ENCODE measurements around the gene WDR48.
A peak's percentile ranks its signal among the peaks of the same experiment; 100 is the strongest.

The WDR48 gene

DNA sequence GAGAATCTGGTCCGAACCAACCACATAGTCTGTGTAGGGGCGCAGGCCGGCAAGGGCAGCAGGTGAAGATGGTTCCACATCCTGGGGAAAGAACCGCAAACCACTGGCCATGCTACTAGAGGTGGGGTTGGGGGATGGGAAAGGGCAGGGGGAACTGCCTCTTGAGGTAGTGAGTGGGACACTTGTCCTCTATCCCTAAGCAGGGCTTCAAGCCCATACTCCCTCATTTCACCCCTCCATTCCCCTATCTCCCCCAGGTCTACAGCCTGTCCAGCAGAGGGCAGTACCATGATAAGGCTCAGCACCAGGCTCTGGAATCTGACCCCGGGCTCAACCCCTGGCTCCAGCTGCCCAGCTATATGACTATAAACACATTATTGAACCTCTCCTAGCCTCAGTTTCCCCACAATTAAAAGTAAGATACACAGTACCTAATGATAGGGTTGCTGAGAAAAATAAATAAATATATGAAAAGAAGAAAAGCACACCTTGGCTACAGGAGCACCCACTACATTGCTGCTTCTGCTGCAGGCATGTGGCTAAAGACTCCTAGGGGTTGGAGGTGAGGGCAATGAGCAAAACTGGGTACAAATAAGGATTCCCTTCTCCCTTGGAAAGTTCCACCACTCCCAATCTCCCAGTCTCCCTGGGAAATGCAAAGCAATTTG lies 49.3 kb downstream of the WDR48 start:
- peak; percentile 59 for TF ChIP-seq CTCF (IDR thresholded peaks at IDR 0.05; ENCODE audit: low read depth, low read length)
- no peak for DNase-seq (ENCODE audit: extremely low read depth, low read depth)

- no peak for DNase-seq (ENCODE audit: extremely low read depth, low read depth)
- TF ChIP-seq CTCF (IDR thresholded peaks at IDR 0.05; ENCODE audit: low read depth, low read length): no peak
Observed at GRCh38 chr3:39102504-39103323, 50.9 kb downstream of the WDR48 start.

- DNase-seq (ENCODE audit: extremely low read depth, low read depth): no peak
- no peak for TF ChIP-seq CTCF (IDR thresholded peaks at IDR 0.05; ENCODE audit: low read depth, low read length)
Observed at GRCh38 chr3:39103324-39103693, 51.5 kb downstream of the WDR48 start.

DNA sequence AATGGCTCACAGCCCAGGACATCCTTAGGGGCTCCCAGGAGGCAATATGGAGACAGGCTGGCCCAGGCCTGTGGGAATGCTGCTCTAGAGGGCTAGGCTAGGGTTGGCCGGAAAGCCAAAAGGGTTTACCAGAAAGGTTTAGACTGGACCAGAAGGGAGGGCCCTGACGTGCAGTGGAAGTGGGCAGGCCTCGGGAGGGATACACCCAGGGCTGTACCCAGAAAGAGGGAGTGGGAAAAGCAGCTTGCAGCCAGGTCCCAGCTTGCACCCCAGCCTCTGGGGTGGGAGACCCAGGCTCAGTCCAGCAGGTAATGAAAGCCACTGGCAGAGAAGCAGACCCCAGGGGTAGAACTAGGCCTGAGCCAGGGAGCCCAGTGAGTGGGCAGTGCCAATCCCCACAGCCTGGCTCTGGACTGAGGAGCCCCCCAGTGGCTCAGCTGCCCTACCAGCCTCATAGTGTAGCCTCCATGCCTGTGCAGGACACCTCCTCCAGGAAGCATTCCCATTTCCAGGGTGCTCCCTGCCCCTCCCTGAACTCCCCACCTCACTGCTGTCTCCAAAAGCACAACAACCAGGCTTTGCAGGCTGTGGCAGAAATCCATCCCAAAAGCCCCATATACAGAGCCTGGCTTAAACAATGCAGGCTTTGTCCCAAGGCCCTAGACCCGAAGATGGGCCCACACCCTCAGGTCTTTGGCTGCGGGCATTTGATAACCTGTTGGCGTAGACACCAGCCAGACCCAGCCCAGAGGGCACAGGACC lies 52.2 kb downstream of the WDR48 start:
- no peak for DNase-seq (ENCODE audit: extremely low read depth, low read depth)
- TF ChIP-seq CTCF (IDR thresholded peaks at IDR 0.05; ENCODE audit: low read depth, low read length): no peak

DNA sequence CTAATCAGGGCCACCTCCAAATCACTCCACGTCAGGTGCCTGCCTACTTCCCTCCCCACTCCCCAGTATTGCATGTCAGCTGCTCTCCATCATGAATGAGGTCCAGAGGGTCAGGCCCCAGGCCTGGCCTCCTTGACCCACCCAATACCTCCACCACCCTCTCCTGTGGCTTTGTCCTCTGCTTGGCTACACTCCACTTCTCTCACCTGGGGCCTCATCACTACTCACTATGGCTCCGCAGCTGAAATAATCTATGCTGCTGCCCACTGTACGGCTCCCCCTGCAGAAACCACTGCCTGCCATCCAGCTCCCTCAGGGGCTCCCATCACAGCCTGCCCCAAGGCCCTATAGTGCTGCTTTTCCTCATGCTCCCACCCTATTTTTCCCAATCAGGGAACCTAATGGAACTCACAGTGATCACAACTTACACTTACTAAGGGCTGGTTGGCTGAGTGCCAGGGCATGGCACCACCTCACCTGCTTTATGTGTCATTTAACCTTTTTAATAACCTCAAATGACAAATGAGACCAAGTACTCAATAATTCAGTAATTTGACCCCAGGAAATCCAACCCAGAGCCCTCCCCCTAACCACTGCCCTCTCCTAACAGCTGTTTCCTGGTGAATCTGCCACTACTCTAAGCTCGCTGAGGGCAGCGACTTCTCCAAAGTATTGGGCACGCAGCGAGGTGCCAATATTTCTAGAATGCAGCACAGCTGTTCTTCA lies 53.3 kb downstream of the WDR48 start:
- no peak for DNase-seq (ENCODE audit: extremely low read depth, low read depth)
- TF ChIP-seq CTCF (IDR thresholded peaks at IDR 0.05; ENCODE audit: low read depth, low read length): no peak

GRCh38 chr3:39105687-39106063 lies 53.9 kb downstream of the WDR48 start:
- no peak for TF ChIP-seq CTCF (IDR thresholded peaks at IDR 0.05; ENCODE audit: low read depth, low read length)
- no peak for DNase-seq (ENCODE audit: extremely low read depth, low read depth)

Data from AG09319 (cell line).